Epithelial cell of proximal tubule (primary cell): ENCODE data around the gene NFKBIE. TPM values are rescaled to one million over a fixed set of nuclear protein-coding genes. Genes with fewer than 3 reads are reported as not detected.
A peak's percentile ranks its signal among the peaks of the same experiment; 100 is the strongest.

ENCODE experiments used
- DNase-seq: peaks from one replicate; pipeline ENCODE4 v3.0.0-alpha.2; 2011; ENCODE audit warnings: low read depth
- H3K4me3 ChIP-seq: 2 replicates; pipeline ENCODE4 v1.5.1; 2011; ENCODE audit warnings: low read depth, mild to moderate bottlenecking, low read length
- CTCF ChIP-seq: conservative IDR thresholded peaks from 2 replicates; pipeline ENCODE4 v1.5.1; 2012; ENCODE audit warnings: low read depth, mild to moderate bottlenecking, low read length
- total RNA-seq: library from RNA; depleted of rRNA; stranded (reverse); fragments of >200 nt; gene quantifications from 2 replicates; pipeline ENCODE4 v1.2.3, GENCODE V29; 2015

NFKBIE gene
- total RNA-seq, 1 donor from 2014 or later = 131 TPM

- peak overlapping the region; percentile 62 for H3K4me3 ChIP-seq
- DNase-seq = no peak
- TF ChIP-seq CTCF = peak; percentile 88
Measured at GRCh38 chr6:44237813-44238433, 27.4 kb downstream of the NFKBIE start.

- peak overlapping the region; percentile 62 for H3K4me3 ChIP-seq
- DNase-seq = peak; percentile 92
- no peak for TF ChIP-seq CTCF
Measured at GRCh38 chr6:44237021-44237812, 28.1 kb downstream of the NFKBIE start.

GRCh38 chr6:44235891-44236516, 29.3 kb downstream of the NFKBIE start:
- DNase-seq = no peak
- TF ChIP-seq CTCF = no peak
- H3K4me3 ChIP-seq = no peak overlapping the region

- no peak for DNase-seq
- no peak for TF ChIP-seq CTCF
- H3K4me3 ChIP-seq = no peak overlapping the region
Measured at GRCh38 chr6:44235269-44235668, 30.1 kb downstream of the NFKBIE start.

GRCh38 chr6:44234101-44235025, 31.0 kb downstream of the NFKBIE start:
- H3K4me3 ChIP-seq = no peak overlapping the region
- DNase-seq = no peak
- TF ChIP-seq CTCF = peak; percentile 85

- H3K4me3 ChIP-seq = no peak overlapping the region
- no peak for TF ChIP-seq CTCF
- DNase-seq = no peak
Measured at GRCh38 chr6:44233567-44234100, 31.7 kb downstream of the NFKBIE start.
